Body of pancreas (tissue), 4 donors: ENCODE measurements around the gene BABAM2. TPM values are rescaled to one million over a fixed set of nuclear protein-coding genes. Genes with fewer than 3 reads are reported as not detected.
A peak's percentile ranks its signal among the peaks of the same experiment; 100 is the strongest.
"Not testable (repeated sequence)": the region's sequence is repeated elsewhere in the genome, so short reads cannot be mapped to it uniquely, and the experiment has no call there.

Experiments used
- ATAC-seq: fragments of 150-250 bp; one replicate; pipeline ENCODE4 v1.9.1; 2016
- DNase-seq, 4 donors: peaks; one replicate each; pipeline ENCODE4 v3.0.0-alpha.2; 2019
- H3K27ac ChIP-seq, 4 donors: fragments of 200-600 bp; sonication (generic); 1 replicate in 3 of 4; 2 replicates in 1 of 4; pipeline versions ENCODE4 v1.5.1 to v1.6.1; 2016 to 2019; ENCODE audit warnings: mild to moderate bottlenecking in 1 of 4, mixed read lengths in 1 of 4, moderate library complexity in 1 of 4
- H3K27me3 ChIP-seq, 2 donors: fragments of 200-600 bp; sonication (generic); one replicate each; pipeline ENCODE4 v1.6.0; 2016; ENCODE audit warnings: mild to moderate bottlenecking in 1 of 2
- H3K36me3 ChIP-seq, 2 donors: fragments of 200-600 bp; sonication (generic); replicated peaks in 1 of 2; 2 replicates each; pipeline ENCODE4 v1.5.1; 2016; ENCODE audit warnings: low read depth in 2 of 2; ENCODE audit not compliant: insufficient read depth in 1 of 2
- H3K4me1 ChIP-seq: fragments of 200-600 bp; sonication (generic); one replicate; pipeline ENCODE4 v1.6.0; 2016
- H3K4me3 ChIP-seq, 2 donors: fragments of 200-600 bp; sonication (generic); 1 replicate in 1 of 2; 2 replicates in 1 of 2; pipeline ENCODE4 v1.5.1; 2016 to 2019
- H3K9me3 ChIP-seq, 3 donors: fragments of 200-600 bp; sonication (generic); 1 replicate in 2 of 3; 2 replicates in 1 of 3; pipeline ENCODE4 v1.5.1; 2016
- CTCF ChIP-seq, 7 experiments: fragments of 450-650 bp in 4 of 7; fragments of 200-600 bp in 3 of 7; sonication (generic) in 3 of 7; IDR thresholded peaks; one replicate each; pipeline ENCODE4 v1.5.1; 2016 to 2019; ENCODE audit warnings: antibody characterized with exemption in 7 of 7
- POLR2A ChIP-seq, 3 donors: fragments of 450-650 bp; IDR thresholded peaks; one replicate each; pipeline ENCODE4 v1.6.1; 2016; ENCODE audit warnings: antibody characterized with exemption in 3 of 3, mild to moderate bottlenecking in 2 of 3
- WGBS, 2 donors: methylation state at CpG; one replicate each; pipeline ENCODE4 v1.1.5; 2017; 5-methylcytosine and 5-hydroxymethylcytosine counted together
- intact Hi-C: fragments of 100-400 bp; cut with DNase I; formaldehyde crosslinking; loops from one replicate; pipeline ENCODE4 v1.15.1; 2023
- total RNA-seq, 2 donors: library from RNA; depleted of rRNA; stranded (reverse); fragments of >200 nt; gene quantifications; one replicate each; pipeline ENCODE4 v1.1.0, GENCODE V29; 2016

BABAM2 gene
- total RNA-seq, 2 donors from 2014 or later = 20.5 to 22.4 TPM

GRCh38 chr2:28009732-28010131 is 119.2 kb downstream of the BABAM2 start:
- Histone ChIP-seq H3K27me3 (no peaks in the 10 kb centered on the region), H3K9me3 (no peaks in the 10 kb centered on the region), H3K4me1 (no peaks in the 10 kb centered on the region), H3K27ac (no peak overlapping the region), H3K36me3 (no peaks in the 10 kb centered on the region), H3K4me3 (no peak overlapping the region)
- DNase-seq = peak in 2 of 4 donors; percentile 24 to 48
- intact Hi-C loops = no loop called here
- TF ChIP-seq POLR2A (IDR thresholded peaks at IDR 0.05) (no peak), CTCF (IDR thresholded peaks at IDR 0.05) (no peak)
- no peak for ATAC-seq

- DNase-seq (no peak), ATAC-seq (no peak)
- Histone ChIP-seq H3K9me3 (no peaks in the 10 kb centered on the region), H3K27me3 (no peaks in the 10 kb centered on the region), H3K4me1 (no peaks in the 10 kb centered on the region), H3K4me3 (no peak overlapping the region), H3K27ac (no peak overlapping the region), H3K36me3 (no peaks in the 10 kb centered on the region)
- intact Hi-C loops = no loop called here
- TF ChIP-seq POLR2A (IDR thresholded peaks at IDR 0.05) (no peak), CTCF (IDR thresholded peaks at IDR 0.05) (no peak)
- WGBS, 2 donors = 62 to 80% methylated on average over 3 of the region's 3 CpGs
Measured at GRCh38 chr2:28011322-28011737, 120.8 kb downstream of the BABAM2 start.

- H3K27me3 ChIP-seq, H3K9me3 ChIP-seq, H3K4me3 ChIP-seq, H3K36me3 ChIP-seq, intact Hi-C loops, H3K4me1 ChIP-seq, DNase-seq, H3K27ac ChIP-seq, ATAC-seq: not testable (repeated sequence)
- WGBS, 2 donors = 93 to 100% methylated on average over 2 of the region's 2 CpGs
Measured at GRCh38 chr2:28018474-28018873, 127.9 kb downstream of the BABAM2 start.

GRCh38 chr2:28019521-28019920 is 129.0 kb downstream of the BABAM2 start:
- H3K27me3 ChIP-seq, H3K36me3 ChIP-seq, ATAC-seq, H3K9me3 ChIP-seq, H3K4me3 ChIP-seq, H3K27ac ChIP-seq, intact Hi-C loops, DNase-seq, H3K4me1 ChIP-seq: not testable (repeated sequence)
- WGBS, 2 donors = 96 to 97% methylated on average over 2 of the region's 2 CpGs

- no peak for ATAC-seq
- Histone ChIP-seq H3K9me3 (no peaks in the 10 kb centered on the region), H3K4me3 (no peak overlapping the region), H3K36me3 (no peaks in the 10 kb centered on the region), H3K4me1 (no peaks in the 10 kb centered on the region), H3K27me3 (no peaks in the 10 kb centered on the region), H3K27ac (no peak overlapping the region)
- intact Hi-C loops = no loop called here
- WGBS, 2 donors = 82 to 89% methylated on average over 9 of the region's 9 CpGs
- no peak for TF ChIP-seq CTCF (IDR thresholded peaks at IDR 0.05)
- TF ChIP-seq POLR2A (IDR thresholded peaks at IDR 0.05) = no peak
- no peak for DNase-seq
Measured at GRCh38 chr2:28021898-28022297, 131.4 kb downstream of the BABAM2 start.

GRCh38 chr2:28025123-28025522 is 134.6 kb downstream of the BABAM2 start:
- TF ChIP-seq POLR2A (IDR thresholded peaks at IDR 0.05) (no peak), CTCF (IDR thresholded peaks at IDR 0.05) (no peak)
- no peak overlapping the region for H3K27ac ChIP-seq
- no peaks in the 10 kb centered on the region for H3K36me3 ChIP-seq
- H3K27me3 ChIP-seq = no peaks in the 10 kb centered on the region
- ATAC-seq (no peak), DNase-seq (no peak)
- WGBS, 2 donors = 93 to 94% methylated on average over 4 of the region's 4 CpGs
- H3K4me3 ChIP-seq = no peak overlapping the region
- H3K4me1 ChIP-seq = no peaks in the 10 kb centered on the region
- H3K9me3 ChIP-seq = no peaks in the 10 kb centered on the region
- intact Hi-C loops = no loop called here

- H3K36me3 ChIP-seq, H3K27me3 ChIP-seq, H3K9me3 ChIP-seq, ATAC-seq, H3K4me1 ChIP-seq, DNase-seq, H3K27ac ChIP-seq, H3K4me3 ChIP-seq, intact Hi-C loops: not testable (repeated sequence)
- WGBS, 2 donors = 95 to 100% methylated on average over 2 of the region's 2 CpGs
Measured at GRCh38 chr2:28026230-28026629, 135.7 kb downstream of the BABAM2 start.
